RWPE1 (cell line): ENCODE measurements around the gene FAM3D.
"Not testable (repeated sequence)": the region's sequence is repeated elsewhere in the genome, so short reads cannot be mapped to it uniquely, and the experiment has no call there.

Experiments used
- CTCF ChIA-PET: fragments of 350-600 bp; sonication (Branson Sonifier 250); formaldehyde crosslinking; extraction: SDS; loops from one replicate; lab custom pipeline; 2021; lab: Yijun Ruan, JAX
- POLR2A ChIA-PET: fragments of 400-600 bp; formaldehyde crosslinking; extraction: SDS; loops from one replicate; lab custom pipeline; 2020; ENCODE audit warnings: antibody characterized with exemption; ENCODE audit not compliant: low non-redundant PET; lab: Yijun Ruan, JAX
- DNase-seq: peaks from one replicate; pipeline ENCODE4 v3.0.0; 2012; ENCODE audit warnings: low spot score
- H3K27ac ChIP-seq: fragments of 450-650 bp; 2 replicates; pipeline ENCODE4 v1.5.1; 2017
- TF ChIP-seq, protein P1 (sequence below): fragments of 450-650 bp; conservative IDR thresholded peaks from 2 replicates; pipeline ENCODE4 v1.5.1; 2017; ENCODE audit warnings: low read depth, mild to moderate bottlenecking

The FAM3D gene

DNA sequence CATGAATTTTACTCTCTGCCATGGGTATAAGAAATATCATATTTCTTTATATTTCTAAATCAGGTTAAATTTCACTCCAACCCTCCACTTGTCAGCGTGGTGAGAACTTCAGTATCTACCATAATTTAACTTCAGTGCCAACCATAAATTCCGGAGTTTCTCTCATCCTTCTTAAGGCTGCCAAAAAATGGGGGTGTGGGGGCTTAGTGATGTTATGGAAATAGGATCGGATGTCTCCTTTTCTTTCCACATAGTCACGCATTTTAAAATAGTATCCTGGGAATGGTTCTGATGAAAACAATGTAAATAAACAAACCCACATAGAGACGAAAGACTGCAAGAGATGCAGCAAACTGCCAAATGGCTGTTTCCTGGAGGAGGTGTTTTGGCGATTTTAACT, 12.9 kb upstream of the FAM3D start:
- POLR2A ChIA-PET: no interaction called here
- CTCF ChIA-PET: no interaction called here
- TF ChIP-seq, protein P1, sequence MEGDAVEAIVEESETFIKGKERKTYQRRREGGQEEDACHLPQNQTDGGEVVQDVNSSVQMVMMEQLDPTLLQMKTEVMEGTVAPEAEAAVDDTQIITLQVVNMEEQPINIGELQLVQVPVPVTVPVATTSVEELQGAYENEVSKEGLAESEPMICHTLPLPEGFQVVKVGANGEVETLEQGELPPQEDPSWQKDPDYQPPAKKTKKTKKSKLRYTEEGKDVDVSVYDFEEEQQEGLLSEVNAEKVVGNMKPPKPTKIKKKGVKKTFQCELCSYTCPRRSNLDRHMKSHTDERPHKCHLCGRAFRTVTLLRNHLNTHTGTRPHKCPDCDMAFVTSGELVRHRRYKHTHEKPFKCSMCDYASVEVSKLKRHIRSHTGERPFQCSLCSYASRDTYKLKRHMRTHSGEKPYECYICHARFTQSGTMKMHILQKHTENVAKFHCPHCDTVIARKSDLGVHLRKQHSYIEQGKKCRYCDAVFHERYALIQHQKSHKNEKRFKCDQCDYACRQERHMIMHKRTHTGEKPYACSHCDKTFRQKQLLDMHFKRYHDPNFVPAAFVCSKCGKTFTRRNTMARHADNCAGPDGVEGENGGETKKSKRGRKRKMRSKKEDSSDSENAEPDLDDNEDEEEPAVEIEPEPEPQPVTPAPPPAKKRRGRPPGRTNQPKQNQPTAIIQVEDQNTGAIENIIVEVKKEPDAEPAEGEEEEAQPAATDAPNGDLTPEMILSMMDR: no peak
- H3K27ac ChIP-seq: no peak overlapping the region
- no peak for DNase-seq

- DNase-seq, CTCF ChIA-PET, POLR2A ChIA-PET, H3K27ac ChIP-seq: not testable (repeated sequence)
Measured at GRCh38 chr3:58678177-58678970, 11.8 kb upstream of the FAM3D start.

DNA sequence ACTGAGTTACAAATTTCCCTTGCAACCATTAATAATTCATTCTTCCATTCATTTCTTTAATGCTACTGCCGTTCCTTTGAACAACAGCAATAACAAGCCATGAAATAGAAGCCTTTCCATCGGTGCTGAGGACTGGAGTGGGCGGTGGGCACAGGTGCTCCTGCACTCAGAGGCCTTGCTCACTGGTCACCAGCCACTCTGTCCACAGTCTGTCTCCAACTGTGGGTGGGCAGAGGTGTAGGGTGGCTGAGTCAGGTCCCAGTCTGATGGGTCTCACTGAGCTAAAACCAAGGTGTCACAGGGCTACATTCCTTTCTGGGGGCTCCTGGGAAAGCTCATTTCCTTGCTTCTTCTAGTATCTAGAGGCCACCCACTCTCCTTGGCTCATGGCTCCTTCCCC, 6.3 kb upstream of the FAM3D start:
- H3K27ac ChIP-seq: no peak overlapping the region
- ChIA-PET POLR2A (no interaction called here), CTCF (no interaction called here)
- DNase-seq: no peak
- TF ChIP-seq, protein P1: no peak

GRCh38 chr3:58672451-58672850, 5.9 kb upstream of the FAM3D start:
- no peak overlapping the region for H3K27ac ChIP-seq
- CTCF ChIA-PET: no interaction called here

GRCh38 chr3:58670506-58671135, 4.0 kb upstream of the FAM3D start:
- ChIA-PET POLR2A (no interaction called here), CTCF (no interaction called here)
- TF ChIP-seq, protein P1: no peak
- no peak for DNase-seq
- no peak overlapping the region for H3K27ac ChIP-seq

More at GRCh38 chr3:58672451-58672850, 5.9 kb upstream of the FAM3D start:
- POLR2A ChIA-PET: no interaction called here
- TF ChIP-seq, protein P1: no peak
- DNase-seq: no peak

- DNase-seq: no peak
- TF ChIP-seq, protein P1: no peak
- ChIA-PET CTCF (no interaction called here), POLR2A (no interaction called here)
- H3K27ac ChIP-seq: no peak overlapping the region
Measured at GRCh38 chr3:58668247-58668646, 1.7 kb upstream of the FAM3D start.

DNA sequence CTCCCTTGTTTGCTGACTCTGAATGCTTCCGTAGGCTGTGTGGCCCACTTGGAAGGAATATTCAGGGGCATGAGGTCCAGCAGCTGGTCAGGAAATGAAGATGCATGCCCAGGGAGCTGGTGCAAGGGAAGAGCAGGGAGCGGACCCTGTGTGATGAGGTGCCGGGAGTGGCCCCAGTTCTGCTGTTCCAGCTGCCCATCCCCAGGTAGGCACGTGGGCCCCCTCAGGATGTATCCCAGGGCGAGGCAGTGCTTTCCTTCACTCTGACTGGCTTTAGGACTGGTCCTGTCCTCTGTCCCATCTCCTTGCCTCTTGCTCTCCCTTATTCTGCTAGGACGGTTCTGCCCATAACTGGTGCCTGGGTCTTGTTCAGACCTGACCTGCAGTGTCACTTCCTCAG, 1.1 kb upstream of the FAM3D start:
- TF ChIP-seq, protein P1: no peak
- DNase-seq: no peak
- no peak overlapping the region for H3K27ac ChIP-seq
- ChIA-PET POLR2A (no interaction called here), CTCF (no interaction called here)
